ENCODE data around the gene REC8. TPM values are rescaled to one million over a fixed set of nuclear protein-coding genes. Genes with fewer than 3 reads are reported as not detected.

Gene REC8
- total RNA-seq, 2 experiments from 2014 or later = 52.9 to 92.8 TPM

Small RNA genes within 50 kb of the gene (microRNA-seq; reads per million reads assigned to microRNA genes)
- not detected for gene MIR7703

Other genes starting within 250 kb of the REC8 start
- gene DHRS4, start 218.3 kb upstream of the REC8 start, total RNA-seq = 10 to 100 TPM; 15.5 to 20.7 TPM
- gene DHRS4L2, start 183.2 kb upstream of the REC8 start, total RNA-seq = 10 to 100 TPM; 16.0 to 19.4 TPM
- 1 to 10 TPM; 2.9 to 3.3 TPM for gene CARMIL3, start 120.1 kb upstream of the REC8 start, total RNA-seq
- under 1 TPM in 1 of 2 experiments, not detected in 1; 0.12 TPM for gene CPNE6, start 100.5 kb upstream of the REC8 start, total RNA-seq
- gene PCK2, start 77.8 kb upstream of the REC8 start, total RNA-seq = 10 to 100 TPM; 61.7 to 87.0 TPM
- gene DCAF11, start 57.3 kb upstream of the REC8 start, total RNA-seq = 10 to 100 TPM; 86.3 to 94.4 TPM
- gene NRL, start 57.1 kb upstream of the REC8 start, total RNA-seq = 1 to 10 TPM; 2.6 to 3.2 TPM
- under 1 TPM; 0.77 to 0.91 TPM for gene FITM1, start 41.4 kb upstream of the REC8 start, total RNA-seq
- gene PSME1, start 35.9 kb upstream of the REC8 start, total RNA-seq = 100 to 1,000 TPM; 420 to 454 TPM
- gene EMC9, start 30.5 kb upstream of the REC8 start, total RNA-seq = 10 to 100 TPM; 45.5 to 56.1 TPM
- gene PSME2, start 25.5 kb upstream of the REC8 start, total RNA-seq = 100 to 1,000 TPM; 577 to 623 TPM
- 100 to 1,000 TPM; 129 to 149 TPM for gene RNF31, start 24.6 kb upstream of the REC8 start, total RNA-seq
- gene IRF9, start 10.8 kb upstream of the REC8 start, total RNA-seq = 100 to 1,000 TPM; 238 to 295 TPM
- gene IPO4, start 16.7 kb downstream of the REC8 start, total RNA-seq = 10 to 100 TPM; 32.4 to 54.9 TPM
- gene TM9SF1, start 23.4 kb downstream of the REC8 start, total RNA-seq = 10 to 100 TPM; 26.7 to 32.8 TPM
- under 1 TPM in 1 of 2 experiments, not detected in 1; 0.42 TPM for gene TSSK4, start 33.6 kb downstream of the REC8 start, total RNA-seq
- gene CHMP4A, start 41.4 kb downstream of the REC8 start, total RNA-seq = 10 to 100 TPM; 80.5 to 82.5 TPM
- 10 to 100 TPM; 11.4 to 16.9 TPM for gene MDP1, start 44.0 kb downstream of the REC8 start, total RNA-seq
- 100 to 1,000 TPM; 181 to 205 TPM for gene NEDD8, start 60.3 kb downstream of the REC8 start, total RNA-seq
- gene GMPR2, start 60.8 kb downstream of the REC8 start, total RNA-seq = 10 to 100 TPM; 70.6 to 71.3 TPM
- 100 to 1,000 TPM; 111 to 130 TPM for gene TINF2, start 70.5 kb downstream of the REC8 start, total RNA-seq
- 1 to 10 TPM; 3.0 to 5.1 TPM for gene TGM1, start 91.1 kb downstream of the REC8 start, total RNA-seq
- gene RABGGTA, start 99.5 kb downstream of the REC8 start, total RNA-seq = 10 to 100 TPM; 34.3 to 44.6 TPM
- 10 to 100 TPM; 14.2 to 26.5 TPM for gene DHRS1, start 127.7 kb downstream of the REC8 start, total RNA-seq
- gene NOP9, start 127.8 kb downstream of the REC8 start, total RNA-seq = 10 to 100 TPM; 34.2 to 38.3 TPM
- gene CIDEB, start 135.9 kb downstream of the REC8 start, total RNA-seq = 10 to 100 TPM; 24.5 to 44.2 TPM
- gene LTB4R2, start 138.1 kb downstream of the REC8 start, total RNA-seq = 10 to 100 TPM; 12.6 to 18.8 TPM
- gene LTB4R, start 139.4 kb downstream of the REC8 start, total RNA-seq = 10 to 100 TPM; 15.6 to 32.5 TPM
- 1 to 10 TPM; 1.6 to 3.4 TPM for gene ADCY4, start 163.0 kb downstream of the REC8 start, total RNA-seq
- 10 to 100 TPM; 22.9 to 29.4 TPM for gene RIPK3, start 167.9 kb downstream of the REC8 start, total RNA-seq
- gene NFATC4, start 196.1 kb downstream of the REC8 start, total RNA-seq = 1 to 10 TPM in 1 of 2 experiments, not detected in 1; 1.3 TPM
- gene NYNRIN, start 226.9 kb downstream of the REC8 start, total RNA-seq = under 1 TPM; 0.05 to 0.50 TPM